Thymus (tissue), 14 donors: Measurements from ENCODE around the gene EIF3J. TPM values are rescaled to one million over a fixed set of nuclear protein-coding genes. Genes with fewer than 3 reads are reported as not detected.

Experiments
- DNase-seq, 9 donors: peaks; one replicate each; pipeline ENCODE4 v3.0.0-alpha.2; 2013; ENCODE audit warnings: low spot score in 9 of 9, low read depth in 6 of 9, missing footprints in 1 of 9
- H3K27ac ChIP-seq, 2 donors: one replicate each; pipeline ENCODE4 v1.5.1; 2013; ENCODE audit warnings: control low read depth in 1 of 2, low read depth in 1 of 2, low read length in 1 of 2, mild to moderate bottlenecking in 1 of 2, moderate library complexity in 1 of 2
- H3K27me3 ChIP-seq, 2 donors: one replicate each; pipeline ENCODE4 v1.5.1; 2013; ENCODE audit warnings: low read length in 1 of 2; ENCODE audit not compliant: control insufficient read depth in 2 of 2, insufficient read depth in 1 of 2
- H3K36me3 ChIP-seq, 2 donors: one replicate each; pipeline ENCODE4 v1.5.1; 2013; ENCODE audit warnings: low read length in 1 of 2, mild to moderate bottlenecking in 1 of 2, moderate library complexity in 1 of 2; ENCODE audit not compliant: control insufficient read depth in 2 of 2, insufficient read depth in 2 of 2
- H3K4me1 ChIP-seq, 2 donors: one replicate each; pipeline ENCODE4 v1.5.1; 2013; ENCODE audit warnings: low read length in 2 of 2; ENCODE audit not compliant: control insufficient read depth in 2 of 2, insufficient read depth in 2 of 2
- H3K4me3 ChIP-seq, 2 donors: one replicate each; pipeline ENCODE4 v1.5.1; 2013; ENCODE audit warnings: low read length in 2 of 2, control low read depth in 1 of 2, mild to moderate bottlenecking in 1 of 2
- H3K9me3 ChIP-seq, 2 donors: one replicate each; pipeline ENCODE4 v1.5.1; 2013; ENCODE audit warnings: low read length in 1 of 2, mild to moderate bottlenecking in 1 of 2; ENCODE audit not compliant: control insufficient read depth in 2 of 2, insufficient read depth in 1 of 2
- WGBS: extraction: QIAGEN DNeasy Blood & Tissue Kit; methylation state at CpG from one replicate; pipeline ENCODE4 v1.1.7; 2013; 5-methylcytosine and 5-hydroxymethylcytosine counted together
- long read RNA-seq, 10 donors: transcript quantifications; one replicate each; lab custom pipeline, GENCODE V29; 2026
- polyA plus RNA-seq: library from polyadenylated mRNA; stranded (reverse); fragments of 200-250 nt; gene quantifications from one replicate; pipeline ENCODE4 v1.2.3, GENCODE V29; 2013
- total RNA-seq: library from RNA; stranded (reverse); fragments of 120-200 nt; gene quantifications from one replicate; pipeline ENCODE4 v1.2.4, GENCODE V29; 2013
- donor health status: healthy.

The EIF3J gene, protein sequence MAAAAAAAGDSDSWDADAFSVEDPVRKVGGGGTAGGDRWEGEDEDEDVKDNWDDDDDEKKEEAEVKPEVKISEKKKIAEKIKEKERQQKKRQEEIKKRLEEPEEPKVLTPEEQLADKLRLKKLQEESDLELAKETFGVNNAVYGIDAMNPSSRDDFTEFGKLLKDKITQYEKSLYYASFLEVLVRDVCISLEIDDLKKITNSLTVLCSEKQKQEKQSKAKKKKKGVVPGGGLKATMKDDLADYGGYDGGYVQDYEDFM
- total RNA-seq, result 43.1 TPM
- 52.0 TPM for polyA plus RNA-seq
- long read RNA-seq, donor 1, partial matches to known transcripts, result 0 of 3 reads
- long read RNA-seq, donor 1, other reads (novel, unspliced or antisense), result 0 of 3 reads
- long read RNA-seq, donor 2, result 0 reads
- long read RNA-seq, donor 3, transcript EIF3J-201 (8 exons, 2,569 nt), result major isoform, 28 of 85 reads
- long read RNA-seq, donor 3, partial matches to known transcripts, result 55 of 85 reads
- long read RNA-seq, donor 3, other reads (novel, unspliced or antisense), result 0 of 85 reads
- long read RNA-seq, donor 4, transcript EIF3J-201 (8 exons, 2,569 nt), result major isoform, 11 of 37 reads
- long read RNA-seq, donor 4, partial matches to known transcripts, result 26 of 37 reads
- long read RNA-seq, donor 4, other reads (novel, unspliced or antisense), result 0 of 37 reads
- long read RNA-seq, donor 5, transcript EIF3J-201 (8 exons, 2,569 nt), result major isoform, 14 of 36 reads
- long read RNA-seq, donor 5, partial matches to known transcripts, result 21 of 36 reads
- long read RNA-seq, donor 5, other reads (novel, unspliced or antisense), result 0 of 36 reads
- long read RNA-seq, donor 6, transcript EIF3J-201 (8 exons, 2,569 nt), result major isoform, 11 of 36 reads
- long read RNA-seq, donor 6, partial matches to known transcripts, result 24 of 36 reads
- long read RNA-seq, donor 6, other reads (novel, unspliced or antisense), result 0 of 36 reads
- long read RNA-seq, donor 7, transcript EIF3J-201 (8 exons, 2,569 nt), result major isoform, 12 of 85 reads
- long read RNA-seq, donor 7, partial matches to known transcripts, result 71 of 85 reads
- long read RNA-seq, donor 7, other reads (novel, unspliced or antisense), result 0 of 85 reads
- long read RNA-seq, donor 8, transcript EIF3J-201 (8 exons, 2,569 nt), result major isoform, 7 of 7 reads
- long read RNA-seq, donor 8, partial matches to known transcripts, result 0 of 7 reads
- long read RNA-seq, donor 8, other reads (novel, unspliced or antisense), result 0 of 7 reads
- long read RNA-seq, donor 9, transcript EIF3J-201 (8 exons, 2,569 nt), result major isoform, 10 of 26 reads
- long read RNA-seq, donor 9, partial matches to known transcripts, result 16 of 26 reads
- long read RNA-seq, donor 9, other reads (novel, unspliced or antisense), result 0 of 26 reads
- long read RNA-seq, donor 10, transcript EIF3J-201 (8 exons, 2,569 nt), result major isoform, 11 of 31 reads
- long read RNA-seq, donor 10, partial matches to known transcripts, result 20 of 31 reads
- long read RNA-seq, donor 10, other reads (novel, unspliced or antisense), result 0 of 31 reads

DNA sequence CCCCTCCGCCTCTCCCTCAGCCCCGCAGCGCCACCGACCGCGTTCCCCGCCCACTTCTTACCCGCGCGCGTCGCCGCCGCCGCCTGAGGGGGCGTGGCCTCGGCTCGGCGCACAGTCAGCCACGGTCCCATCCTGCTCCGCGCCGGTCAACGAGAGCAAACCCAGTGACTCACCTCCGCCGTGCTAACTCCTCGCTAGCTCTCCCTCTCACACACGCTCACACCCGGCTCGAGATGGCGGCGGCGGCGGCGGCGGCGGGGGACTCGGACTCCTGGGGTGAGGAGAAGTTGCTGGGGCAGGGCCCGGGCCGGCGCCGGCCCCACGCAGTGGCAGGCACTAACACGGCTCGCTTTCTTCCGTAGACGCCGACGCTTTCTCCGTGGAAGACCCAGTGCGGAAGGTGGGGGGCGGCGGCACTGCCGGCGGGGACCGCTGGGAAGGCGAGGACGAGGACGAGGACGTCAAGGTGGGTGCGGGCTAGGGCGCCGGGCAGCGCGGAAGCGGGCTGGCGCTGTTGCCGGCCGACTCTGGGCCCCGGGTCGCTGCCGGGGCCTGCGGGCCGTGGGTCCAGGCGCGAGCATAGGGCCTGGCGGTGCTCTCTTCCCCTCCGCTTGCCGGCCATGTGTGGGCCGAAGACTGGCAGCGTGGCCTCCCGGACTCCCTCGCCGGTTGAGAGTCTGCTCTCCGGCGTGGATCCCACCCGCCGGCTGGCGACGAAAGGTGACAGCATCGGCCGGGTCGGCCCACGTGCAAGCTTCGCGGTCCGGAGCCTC lies at the start of gene EIF3J:
Gene EIF3J (plus strand): TSS at position 186 of the 773 bp plus-strand sequence. CDS start 48 bp downstream, at position 234.
- peak within 1 kb of the TSS; percentile 64 to 86 for H3K4me3 ChIP-seq
- no peaks in the 10 kb centered on the region for H3K27me3 ChIP-seq
- peaks cover 10 to 14% of the 10 kb centered on the region in 2 donors for H3K4me1 ChIP-seq
- under 1% methylated on average over 97 of the region's 97 CpGs for WGBS
- H3K9me3 ChIP-seq, result no peaks in the 10 kb centered on the region
- peak; percentile 77 to 97 (median 90) for DNase-seq
- H3K36me3 ChIP-seq, result peaks cover 0 to 17% of the 10 kb centered on the region in 2 donors
- H3K27ac ChIP-seq, result peak within 1 kb of the TSS; percentile 93 to 95

DNA sequence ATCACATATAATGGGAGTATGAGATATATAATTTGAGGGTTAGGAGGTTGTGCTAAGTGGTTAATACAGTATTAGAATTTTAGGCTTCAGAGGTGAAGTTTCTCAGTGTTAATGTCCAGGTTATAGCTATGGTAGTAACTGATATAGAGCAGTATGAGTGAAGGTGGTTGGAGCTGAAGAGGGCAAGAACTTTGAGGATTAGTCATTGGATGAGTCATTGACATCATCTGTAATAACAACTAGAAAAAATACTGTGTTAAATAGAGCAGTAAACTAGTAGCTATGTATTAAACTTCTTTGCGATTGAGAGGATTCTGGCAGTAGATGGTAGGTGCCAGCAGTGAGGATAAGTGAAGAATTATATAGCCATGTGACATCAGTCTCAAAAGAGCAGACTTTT lies 47.5 kb upstream of the EIF3J start:
- peaks cover 23 to 63% of the 10 kb centered on the region in 2 donors for H3K36me3 ChIP-seq
- H3K27ac ChIP-seq, result no peak overlapping the region
- H3K4me3 ChIP-seq, result no peak overlapping the region
- DNase-seq, result no peak
- H3K9me3 ChIP-seq, result no peaks in the 10 kb centered on the region
- WGBS, result 99% methylated on average over 1 of the region's 1 CpG
- H3K4me1 ChIP-seq, result no peaks in the 10 kb centered on the region
- H3K27me3 ChIP-seq, result no peaks in the 10 kb centered on the region

DNA sequence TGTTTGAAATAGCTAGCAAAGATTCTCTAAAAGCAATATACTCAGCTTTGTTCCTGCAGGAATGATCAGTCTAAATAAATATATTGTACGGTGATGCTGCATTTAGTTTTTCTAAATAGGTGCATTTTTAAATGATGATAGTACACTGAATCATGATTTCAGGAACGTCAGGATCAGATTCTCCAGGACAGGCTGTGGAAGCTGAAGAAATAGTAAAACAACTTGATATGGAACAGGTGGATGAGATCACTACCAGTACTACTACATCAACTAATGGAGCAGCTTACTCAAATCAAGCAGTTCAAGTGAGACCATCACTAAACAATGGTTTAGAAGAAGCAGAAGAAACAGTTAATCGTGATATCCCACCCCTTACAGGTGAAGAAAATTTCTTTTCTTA lies 46.3 kb upstream of the EIF3J start:
- peaks cover 24 to 65% of the 10 kb centered on the region in 2 donors for H3K36me3 ChIP-seq
- no peak for DNase-seq
- H3K27me3 ChIP-seq, result no peaks in the 10 kb centered on the region
- H3K4me3 ChIP-seq, result no peak overlapping the region
- whole genome bisulfite sequencing, result 96% methylated on average over 3 of the region's 3 CpGs
- H3K9me3 ChIP-seq, result no peaks in the 10 kb centered on the region
- H3K4me1 ChIP-seq, result no peaks in the 10 kb centered on the region
- H3K27ac ChIP-seq, result no peak overlapping the region

DNA sequence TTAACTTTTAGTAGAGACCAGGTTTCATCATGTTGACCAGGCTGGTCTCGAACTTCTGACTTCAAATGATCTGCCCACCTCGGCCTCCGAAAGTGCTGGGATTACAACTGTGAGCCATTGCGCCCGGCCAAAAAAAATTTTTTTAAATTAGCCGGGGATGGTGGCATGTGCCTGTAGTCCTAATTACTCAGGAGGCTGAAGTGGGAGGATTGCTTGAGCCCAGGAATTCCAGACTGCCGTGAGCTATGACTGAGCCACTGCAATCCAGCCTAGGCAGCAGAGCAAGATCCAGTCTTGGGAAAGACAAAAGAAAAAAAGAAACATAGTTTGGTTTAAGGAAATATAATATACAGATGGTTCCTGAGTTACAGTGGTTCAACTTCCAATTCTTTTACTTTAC lies 44.9 kb upstream of the EIF3J start:
- H3K27me3 ChIP-seq, result no peaks in the 10 kb centered on the region
- no peak for DNase-seq
- no peaks in the 10 kb centered on the region for H3K4me1 ChIP-seq
- no peak overlapping the region for H3K27ac ChIP-seq
- WGBS, result 99% methylated on average over 7 of the region's 7 CpGs
- H3K9me3 ChIP-seq, result no peaks in the 10 kb centered on the region
- no peak overlapping the region for H3K4me3 ChIP-seq
- peaks cover 27 to 66% of the 10 kb centered on the region in 2 donors for H3K36me3 ChIP-seq

DNA sequence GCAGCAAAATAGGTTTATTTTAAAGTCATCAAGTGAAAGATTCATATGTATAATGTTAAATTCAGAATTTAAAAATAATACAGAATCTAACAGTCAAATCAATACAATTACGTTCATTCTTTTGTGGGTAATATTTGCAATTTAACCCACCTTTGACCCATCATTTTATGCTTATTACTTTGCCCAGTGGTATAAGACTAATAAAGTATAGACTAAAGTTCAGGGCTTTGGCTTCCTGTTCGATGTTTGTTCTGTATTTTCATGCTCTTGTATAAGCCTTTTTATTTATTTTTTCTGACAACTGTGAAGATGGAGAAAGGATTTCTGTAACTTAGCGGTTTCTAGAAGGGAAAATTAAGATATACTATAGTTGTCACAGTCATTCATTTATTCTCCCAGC lies 44.3 kb upstream of the EIF3J start:
- Histone ChIP-seq H3K4me1 (no peaks in the 10 kb centered on the region), H3K4me3 (no peak overlapping the region), H3K27me3 (no peaks in the 10 kb centered on the region), H3K9me3 (no peaks in the 10 kb centered on the region), H3K27ac (no peak overlapping the region), H3K36me3 (peaks cover 23 to 66% of the 10 kb centered on the region in 2 donors)
- no peak for DNase-seq
- 97% methylated on average over 3 of the region's 3 CpGs for WGBS

DNA sequence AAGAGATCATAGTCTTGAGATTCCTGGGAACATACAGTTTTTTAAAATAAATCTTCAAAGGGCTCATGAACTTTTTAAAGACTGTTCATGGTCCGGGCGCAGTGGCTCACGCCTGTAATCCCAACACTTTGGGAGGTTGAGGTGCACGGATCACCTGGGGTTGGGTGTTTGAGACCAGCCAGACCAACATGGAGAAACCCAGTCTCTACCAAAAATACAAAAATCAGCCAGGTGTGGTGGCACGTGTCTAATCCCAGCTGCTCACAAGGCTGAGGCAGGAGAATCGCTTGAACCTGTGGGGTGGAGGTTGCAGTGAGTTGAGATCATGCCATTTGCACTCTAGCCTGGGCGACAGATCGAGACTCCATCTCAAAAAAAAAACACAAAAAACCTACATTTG lies 41.4 kb upstream of the EIF3J start:
- H3K4me1 ChIP-seq, result no peaks in the 10 kb centered on the region
- H3K4me3 ChIP-seq, result no peak overlapping the region
- no peaks in the 10 kb centered on the region for H3K9me3 ChIP-seq
- DNase-seq, result no peak
- peaks cover 28 to 66% of the 10 kb centered on the region in 2 donors for H3K36me3 ChIP-seq
- 98% methylated on average over 8 of the region's 8 CpGs for WGBS
- no peaks in the 10 kb centered on the region for H3K27me3 ChIP-seq
- no peak overlapping the region for H3K27ac ChIP-seq

DNA sequence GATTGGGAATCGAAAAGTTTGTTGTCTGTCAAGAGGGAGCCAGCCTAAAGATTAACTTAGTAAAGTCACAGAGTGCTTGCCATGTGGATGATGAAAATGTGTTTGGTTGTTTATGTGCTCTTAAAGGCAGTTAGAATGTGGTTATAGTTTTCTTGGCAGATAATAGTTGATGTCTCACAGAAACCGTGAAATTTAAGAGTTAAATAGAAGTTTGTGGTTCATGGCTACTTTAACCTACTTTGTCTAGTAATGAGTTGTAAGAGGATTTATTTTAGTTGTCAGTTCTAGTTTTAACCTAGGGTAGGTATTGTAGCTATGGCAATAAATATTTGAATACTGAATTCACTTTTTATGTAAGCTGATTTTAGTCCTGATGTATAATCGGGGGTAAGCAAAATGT lies 36.4 kb upstream of the EIF3J start:
- Histone ChIP-seq H3K4me3 (no peak overlapping the region), H3K27me3 (no peaks in the 10 kb centered on the region), H3K4me1 (no peaks in the 10 kb centered on the region), H3K36me3 (peaks cover 37 to 56% of the 10 kb centered on the region in 2 donors), H3K9me3 (no peaks in the 10 kb centered on the region), H3K27ac (no peak overlapping the region)
- WGBS, result 95% methylated on average over 3 of the region's 3 CpGs
- DNase-seq, result no peak
